AG04450 (cell line): Measurements from ENCODE around the gene FREM1. TPM values are rescaled to one million over a fixed set of nuclear protein-coding genes. Genes with fewer than 3 reads are reported as not detected.

ENCODE experiments used
- CTCF ChIA-PET: fragments of 300-600, 350-600 bp; formaldehyde crosslinking; extraction: SDS; loops from one replicate; lab custom pipeline; 2022; ENCODE audit warnings: antibody characterized with exemption, inconsistent platforms; lab: Charles Lee
- POLR2A ChIA-PET: fragments of 350-600 bp; formaldehyde crosslinking; extraction: SDS; loops from one replicate; lab custom pipeline; 2021; ENCODE audit warnings: antibody characterized with exemption, inconsistent platforms; lab: Yijun Ruan, JAX
- DNase-seq: peaks from one replicate; pipeline ENCODE4 v3.0.0-alpha.2; 2011; ENCODE audit warnings: low read depth, low spot score
- H3K27ac ChIP-seq: one replicate; pipeline ENCODE4 v1.5.1; 2012; ENCODE audit warnings: low read depth, low read length, control low read depth
- H3K27me3 ChIP-seq: one replicate; pipeline ENCODE4 v1.6.0; 2012; ENCODE audit warnings: low read length; ENCODE audit not compliant: control insufficient read depth, insufficient read depth
- H3K4me3 ChIP-seq: 2 replicates; pipeline ENCODE4 v1.5.1; 2011; ENCODE audit warnings: mild to moderate bottlenecking, low read depth, low read length, control low read depth
- H3K9me3 ChIP-seq: 2 replicates; pipeline ENCODE4 v1.5.1; 2012; ENCODE audit warnings: low read length; ENCODE audit not compliant: control insufficient read depth, insufficient read depth
- polyA plus RNA-seq: library from polyadenylated mRNA; depleted of rRNA; stranded (reverse); fragments of >200 nt; gene quantifications from 2 replicates; pipeline ENCODE4 v1.2.3, GENCODE V29; 2011
- TF ChIP-seq, protein P1 (sequence below): IDR thresholded peaks from 2 replicates; pipeline ENCODE4 v1.5.1; 2011; ENCODE audit warnings: low read depth, low read length, control low read depth, inconsistent platforms

The FREM1 gene
- polyA plus RNA-seq, 1 experiment: not detected

DNA sequence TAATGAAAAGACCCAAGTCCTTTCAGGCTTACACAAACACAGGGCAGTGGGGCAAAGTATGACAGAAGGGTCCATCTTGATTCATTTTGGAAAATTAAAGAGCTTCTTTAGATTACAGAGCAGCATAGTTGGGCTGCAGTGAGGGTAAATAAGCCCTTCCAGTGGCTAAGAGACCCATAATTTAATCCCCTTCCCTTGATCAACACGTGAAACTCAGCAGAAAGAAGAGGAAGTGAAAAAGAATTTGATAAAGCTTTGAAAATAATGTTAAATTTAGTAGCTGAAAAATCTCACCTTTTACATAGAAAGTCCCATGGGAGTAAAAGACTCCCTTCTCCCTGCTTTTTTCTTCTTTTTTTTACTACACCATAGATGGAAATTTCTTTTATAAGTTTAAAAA is 87.6 kb downstream of the FREM1 start:
- H3K4me3 ChIP-seq: no peak overlapping the region
- POLR2A ChIA-PET: no interaction called here
- H3K27me3 ChIP-seq: no peaks in the 10 kb centered on the region
- CTCF ChIA-PET: no interaction called here
- no peak for DNase-seq
- TF ChIP-seq, protein P1, sequence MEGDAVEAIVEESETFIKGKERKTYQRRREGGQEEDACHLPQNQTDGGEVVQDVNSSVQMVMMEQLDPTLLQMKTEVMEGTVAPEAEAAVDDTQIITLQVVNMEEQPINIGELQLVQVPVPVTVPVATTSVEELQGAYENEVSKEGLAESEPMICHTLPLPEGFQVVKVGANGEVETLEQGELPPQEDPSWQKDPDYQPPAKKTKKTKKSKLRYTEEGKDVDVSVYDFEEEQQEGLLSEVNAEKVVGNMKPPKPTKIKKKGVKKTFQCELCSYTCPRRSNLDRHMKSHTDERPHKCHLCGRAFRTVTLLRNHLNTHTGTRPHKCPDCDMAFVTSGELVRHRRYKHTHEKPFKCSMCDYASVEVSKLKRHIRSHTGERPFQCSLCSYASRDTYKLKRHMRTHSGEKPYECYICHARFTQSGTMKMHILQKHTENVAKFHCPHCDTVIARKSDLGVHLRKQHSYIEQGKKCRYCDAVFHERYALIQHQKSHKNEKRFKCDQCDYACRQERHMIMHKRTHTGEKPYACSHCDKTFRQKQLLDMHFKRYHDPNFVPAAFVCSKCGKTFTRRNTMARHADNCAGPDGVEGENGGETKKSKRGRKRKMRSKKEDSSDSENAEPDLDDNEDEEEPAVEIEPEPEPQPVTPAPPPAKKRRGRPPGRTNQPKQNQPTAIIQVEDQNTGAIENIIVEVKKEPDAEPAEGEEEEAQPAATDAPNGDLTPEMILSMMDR: no peak
- no peaks in the 10 kb centered on the region for H3K9me3 ChIP-seq
- no peak overlapping the region for H3K27ac ChIP-seq

DNA sequence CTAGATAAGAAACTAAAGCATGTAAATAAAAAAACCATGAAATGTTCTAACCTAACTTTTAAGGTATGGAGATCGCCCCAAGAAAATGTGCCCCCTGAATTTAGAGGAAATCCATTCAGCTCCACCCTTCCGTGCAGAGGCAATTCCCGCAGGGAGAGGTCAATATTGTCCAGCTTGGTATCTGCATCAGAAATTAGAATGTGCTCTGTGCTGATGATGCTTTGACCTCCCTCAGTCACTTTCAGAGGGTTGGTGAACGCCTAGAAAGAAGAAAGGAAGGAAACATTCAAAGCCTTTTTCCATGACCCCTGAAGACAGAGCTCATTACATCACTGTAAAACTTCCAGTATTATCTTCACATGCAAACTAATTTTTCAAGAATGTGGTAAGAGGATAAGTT is 91.0 kb downstream of the FREM1 start:
- TF ChIP-seq, protein P1: no peak
- no peak for DNase-seq
- Histone ChIP-seq H3K27me3 (no peaks in the 10 kb centered on the region), H3K9me3 (no peaks in the 10 kb centered on the region), H3K27ac (no peak overlapping the region), H3K4me3 (no peak overlapping the region)
- ChIA-PET POLR2A (no interaction called here), CTCF (no interaction called here)

DNA sequence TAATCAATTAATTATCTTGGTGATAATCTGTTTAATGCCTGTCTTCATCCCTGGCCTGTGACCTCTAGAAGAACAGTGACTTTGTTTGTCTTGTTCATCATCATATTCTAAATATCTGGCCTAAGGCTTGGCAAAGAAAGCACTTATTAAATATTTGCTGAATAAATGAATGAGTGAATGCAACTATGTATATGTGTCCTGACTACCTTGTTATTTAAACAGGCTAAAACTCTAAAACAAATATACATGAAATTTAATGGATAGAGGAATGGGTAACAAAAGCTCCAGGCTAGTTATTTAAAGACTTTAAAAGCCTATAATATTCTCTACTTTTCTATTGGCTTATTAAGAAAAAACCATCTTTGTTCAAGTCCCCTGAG is 96.0 kb downstream of the FREM1 start:
- CTCF ChIA-PET: no interaction called here
- TF ChIP-seq, protein P1: no peak
- no peak overlapping the region for H3K27ac ChIP-seq
- no peak for DNase-seq
- no peaks in the 10 kb centered on the region for H3K27me3 ChIP-seq
- H3K9me3 ChIP-seq: no peaks in the 10 kb centered on the region
- POLR2A ChIA-PET: no interaction called here
- no peak overlapping the region for H3K4me3 ChIP-seq

DNA sequence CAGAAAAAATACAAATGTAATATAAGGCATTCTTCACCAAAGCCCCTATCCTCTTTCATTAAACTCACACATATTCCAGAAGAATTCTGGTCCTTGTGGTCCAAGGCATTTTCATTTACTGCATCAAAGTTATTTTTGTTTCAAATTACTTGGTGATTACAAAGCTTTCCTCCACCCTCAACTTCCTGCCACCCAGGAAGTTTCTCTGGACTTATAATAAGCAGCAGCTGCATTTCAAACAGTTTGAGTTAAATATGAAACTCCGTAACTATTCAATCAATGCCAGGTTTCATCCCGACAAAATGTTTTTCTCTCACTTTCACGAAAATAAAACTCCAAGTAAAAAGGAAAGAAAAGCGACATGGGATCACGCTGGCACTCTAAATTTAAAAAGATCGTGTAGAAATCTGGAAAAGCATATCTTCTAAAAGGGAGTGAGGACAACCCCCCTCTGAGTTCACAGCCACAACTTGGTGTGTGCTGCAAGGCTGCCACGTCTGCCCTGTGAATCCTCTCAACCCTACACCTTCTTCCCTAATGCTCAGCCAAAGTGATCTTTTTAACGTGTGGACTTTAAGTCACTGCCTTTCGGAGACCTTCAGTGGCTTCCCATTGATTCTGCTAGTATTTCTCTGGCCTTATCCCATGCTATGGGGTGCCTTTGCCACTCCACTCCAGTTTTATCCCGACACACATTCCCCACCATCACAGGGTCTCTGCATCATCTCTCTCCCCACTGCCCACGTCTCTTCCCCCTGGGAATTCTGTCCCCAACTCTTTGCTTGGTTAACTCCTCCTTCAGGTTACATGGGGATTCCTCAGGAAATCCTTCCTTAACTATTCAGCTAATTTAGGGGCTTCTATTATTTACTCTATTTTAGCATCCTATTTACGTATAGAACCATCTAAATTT is 96.6 kb downstream of the FREM1 start:
- no peak overlapping the region for H3K27ac ChIP-seq
- no peak overlapping the region for H3K4me3 ChIP-seq
- no peaks in the 10 kb centered on the region for H3K9me3 ChIP-seq
- no peaks in the 10 kb centered on the region for H3K27me3 ChIP-seq
- ChIA-PET POLR2A (no interaction called here), CTCF (no interaction called here)
- DNase-seq: no peak
- TF ChIP-seq, protein P1: no peak

DNA sequence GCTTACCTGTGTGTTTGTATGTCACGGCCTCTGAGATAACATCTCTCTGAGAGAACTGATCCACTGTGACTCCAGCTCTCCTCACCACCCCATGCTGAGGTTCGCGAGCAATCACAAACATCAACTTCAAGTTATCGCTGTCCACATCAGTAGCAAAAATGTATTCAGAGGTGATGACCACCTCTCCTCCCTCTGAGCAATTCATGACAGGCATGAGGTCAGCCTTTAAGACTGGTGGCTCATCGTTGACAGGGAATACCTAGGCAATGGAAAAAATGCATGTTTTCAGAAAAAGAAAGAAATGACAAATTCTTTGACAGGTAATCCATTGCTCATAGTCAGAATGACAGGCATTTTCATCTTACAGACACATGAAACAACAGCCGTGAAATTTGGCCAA is 97.4 kb downstream of the FREM1 start:
- no peaks in the 10 kb centered on the region for H3K9me3 ChIP-seq
- H3K27me3 ChIP-seq: no peaks in the 10 kb centered on the region
- CTCF ChIA-PET: no interaction called here
- no peak for DNase-seq
- POLR2A ChIA-PET: no interaction called here
- H3K4me3 ChIP-seq: no peak overlapping the region
- TF ChIP-seq, protein P1: no peak
- no peak overlapping the region for H3K27ac ChIP-seq
